LoVo (cell line): ENCODE data around the gene NRARP.

Experiments
- DNase-seq: peaks from one replicate; pipeline ENCODE4 v3.0.0-alpha.2; 2016; ENCODE audit warnings: low spot score

The NRARP gene

GRCh38 chr9:137297966-137298365, 4.1 kb downstream of the NRARP start:
- DNase-seq: no peak

DNA sequence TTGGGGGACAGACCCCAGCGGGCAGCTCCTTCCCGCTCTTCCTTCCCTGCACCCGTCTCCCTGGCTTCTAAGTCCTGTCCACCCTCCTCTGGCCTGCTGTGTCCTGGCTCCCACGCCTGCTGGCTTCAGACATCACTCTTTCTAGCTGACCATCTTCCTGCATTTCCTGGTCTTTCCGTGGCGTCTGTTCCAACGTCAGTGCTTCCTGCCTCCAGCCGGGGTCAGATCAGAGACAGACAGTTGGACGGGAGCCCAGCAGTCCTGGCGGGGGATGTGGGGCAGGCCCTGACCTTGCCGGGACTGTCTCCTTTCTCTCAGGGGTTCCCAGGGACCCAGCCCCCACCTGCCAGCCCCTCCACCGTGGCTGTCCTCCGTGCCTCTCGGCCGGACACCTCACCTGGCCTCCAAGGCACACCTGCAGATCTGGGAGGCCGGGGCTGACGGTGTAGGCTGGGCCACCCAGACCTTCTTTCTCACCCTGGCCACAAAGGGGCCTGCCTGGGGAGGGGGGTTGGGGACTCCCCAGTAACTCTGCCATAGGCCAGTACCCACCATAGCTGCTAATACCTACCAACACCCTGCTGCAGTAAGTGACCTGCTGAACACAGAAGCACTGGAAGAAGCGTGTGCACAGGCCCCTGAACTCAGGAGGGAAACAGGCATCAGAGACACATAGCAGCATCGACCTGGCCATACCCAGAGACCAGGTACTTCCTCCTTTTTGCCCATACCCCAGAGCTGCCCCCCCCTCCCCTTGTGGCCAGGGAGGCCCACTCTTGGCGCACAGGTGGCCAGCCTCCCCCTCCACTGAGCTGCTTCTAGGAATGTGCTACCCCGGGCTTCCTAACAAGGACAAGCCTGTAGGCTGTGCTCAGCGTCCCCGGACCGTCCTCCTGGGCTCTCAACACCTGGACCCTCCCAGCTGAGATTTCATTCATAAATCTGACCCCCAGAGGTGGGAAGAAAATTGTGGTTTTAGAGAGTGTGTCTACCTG, 5.1 kb downstream of the NRARP start:
- DNase-seq: no peak

DNA sequence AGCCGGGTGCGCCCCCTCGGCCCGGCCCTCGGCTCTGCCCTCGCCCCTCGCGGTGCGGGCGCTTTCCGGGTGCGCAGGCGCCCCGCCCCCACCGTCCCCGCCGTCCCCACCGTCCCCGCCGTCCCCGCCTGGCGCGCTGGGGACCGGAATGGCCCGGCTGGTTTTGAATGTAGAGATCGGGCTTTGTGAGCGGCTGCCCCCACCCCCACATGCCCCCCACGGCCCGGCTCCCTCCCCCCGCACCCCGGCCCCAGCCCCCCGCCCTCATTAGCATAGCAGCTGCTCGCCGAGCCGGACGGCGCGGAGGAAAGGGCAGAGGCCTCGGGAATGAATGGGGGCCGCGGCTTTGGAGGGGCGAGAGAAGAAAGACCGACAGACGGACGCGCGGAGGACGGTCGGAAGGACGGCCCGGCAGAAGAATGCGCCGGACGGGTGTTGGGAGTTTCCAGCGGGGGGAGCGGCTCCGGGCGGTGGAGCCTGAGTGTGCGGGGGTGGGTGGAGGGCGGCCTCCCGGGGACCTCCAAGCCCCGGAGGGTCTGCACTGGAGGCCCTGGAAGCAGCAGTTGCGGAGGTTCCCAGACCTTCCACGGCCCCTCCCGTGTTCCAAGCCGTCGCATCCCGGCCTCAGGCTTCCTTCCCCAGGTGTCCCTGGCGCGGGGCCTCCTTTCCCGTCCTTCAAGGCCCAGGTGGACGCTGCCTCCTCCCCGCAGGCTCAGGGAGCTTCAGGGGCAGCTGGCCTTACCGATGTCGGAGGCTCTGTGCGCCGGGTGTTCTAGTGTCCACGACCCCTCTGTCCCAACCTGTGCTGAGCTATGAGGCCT, 6.0 kb downstream of the NRARP start:
- no peak for DNase-seq

- peak; percentile 71 for DNase-seq
Measured at GRCh38 chr9:137295238-137295811, 6.7 kb downstream of the NRARP start.

- peak; percentile 37 for DNase-seq
Measured at GRCh38 chr9:137294681-137295237, 7.3 kb downstream of the NRARP start.

DNA sequence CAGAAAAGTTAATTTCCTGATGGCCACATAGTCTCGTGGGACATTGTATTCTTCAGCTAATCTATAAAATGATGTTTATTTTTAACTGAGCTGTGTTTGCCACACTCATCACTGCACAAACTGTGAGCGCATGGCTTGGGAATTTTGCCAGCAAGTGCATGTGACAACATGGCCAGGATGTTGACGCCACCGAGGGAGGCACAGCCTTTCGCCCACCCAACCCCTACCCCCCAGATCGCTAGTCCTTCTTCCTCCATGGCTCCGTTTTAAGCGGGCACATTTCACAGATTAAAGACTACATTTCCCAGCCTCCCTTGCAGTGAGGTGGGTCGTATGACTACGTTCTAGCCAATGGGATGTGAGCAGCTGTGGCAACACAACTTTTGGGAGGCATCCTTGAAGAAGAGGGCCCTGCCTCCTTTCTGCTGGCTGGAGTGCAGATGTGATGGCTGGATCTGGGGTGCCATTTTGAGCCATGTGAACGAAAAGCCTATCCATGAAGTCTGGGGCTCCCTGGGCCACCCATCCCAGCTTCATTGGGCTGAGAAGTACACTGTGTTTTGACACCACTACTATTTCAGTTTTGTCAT, 7.9 kb downstream of the NRARP start:
- peak; percentile 85 for DNase-seq

DNA sequence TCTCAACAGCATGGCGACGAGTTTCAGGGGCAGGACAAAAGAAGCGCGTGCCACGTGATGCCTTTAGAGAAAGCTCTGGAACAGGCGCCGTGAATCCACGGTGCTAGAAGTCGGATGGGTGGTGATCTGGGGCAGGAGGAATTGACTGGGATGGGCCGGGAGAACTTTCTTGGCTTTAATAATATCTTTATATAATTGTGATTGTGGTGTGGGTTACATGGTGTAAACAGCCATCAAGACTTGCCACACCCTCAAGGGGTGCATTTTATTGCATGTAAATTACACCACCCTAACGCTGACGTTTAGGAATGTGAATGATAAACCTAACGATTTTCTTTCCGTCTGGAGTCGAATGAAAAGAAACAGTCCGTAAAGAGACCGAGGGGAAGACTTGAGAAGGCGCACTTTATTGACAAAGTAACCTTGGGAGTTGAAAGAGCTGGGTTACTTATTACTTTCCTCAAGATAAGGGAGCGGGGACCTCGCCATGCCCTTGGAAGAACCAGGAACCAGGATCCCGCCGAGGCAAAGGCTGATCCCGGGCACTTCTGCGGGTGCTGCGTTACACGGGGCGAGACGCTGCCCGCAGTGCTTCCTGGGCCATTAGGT, 8.5 kb downstream of the NRARP start:
- peak; percentile 76 for DNase-seq

GRCh38 chr9:137293094-137293481, 9.0 kb downstream of the NRARP start:
- no peak for DNase-seq

DNA sequence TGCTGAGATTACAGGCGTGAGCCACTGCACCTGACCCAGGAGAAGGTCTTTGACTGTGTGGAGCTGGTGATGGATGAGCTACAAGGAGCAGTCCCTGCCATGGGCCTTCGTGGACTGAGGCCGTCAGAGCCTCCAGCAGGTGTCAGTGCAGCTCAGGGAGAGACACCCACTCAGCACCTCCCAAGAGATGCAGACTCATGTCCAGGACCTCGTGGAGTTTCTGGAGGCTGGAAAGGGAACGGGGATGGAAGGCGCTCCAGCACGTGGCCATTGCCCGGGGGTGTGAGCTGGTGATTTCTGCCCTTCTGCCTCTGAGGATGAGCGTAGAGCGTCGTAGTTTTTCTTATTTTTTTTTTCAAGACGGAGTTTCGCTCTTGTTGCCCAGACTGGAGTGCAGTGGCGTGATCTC, 15.1 kb downstream of the NRARP start:
- peak; percentile 57 for DNase-seq

GRCh38 chr9:137281345-137282116, 20.5 kb downstream of the NRARP start:
- DNase-seq: no peak

DNA sequence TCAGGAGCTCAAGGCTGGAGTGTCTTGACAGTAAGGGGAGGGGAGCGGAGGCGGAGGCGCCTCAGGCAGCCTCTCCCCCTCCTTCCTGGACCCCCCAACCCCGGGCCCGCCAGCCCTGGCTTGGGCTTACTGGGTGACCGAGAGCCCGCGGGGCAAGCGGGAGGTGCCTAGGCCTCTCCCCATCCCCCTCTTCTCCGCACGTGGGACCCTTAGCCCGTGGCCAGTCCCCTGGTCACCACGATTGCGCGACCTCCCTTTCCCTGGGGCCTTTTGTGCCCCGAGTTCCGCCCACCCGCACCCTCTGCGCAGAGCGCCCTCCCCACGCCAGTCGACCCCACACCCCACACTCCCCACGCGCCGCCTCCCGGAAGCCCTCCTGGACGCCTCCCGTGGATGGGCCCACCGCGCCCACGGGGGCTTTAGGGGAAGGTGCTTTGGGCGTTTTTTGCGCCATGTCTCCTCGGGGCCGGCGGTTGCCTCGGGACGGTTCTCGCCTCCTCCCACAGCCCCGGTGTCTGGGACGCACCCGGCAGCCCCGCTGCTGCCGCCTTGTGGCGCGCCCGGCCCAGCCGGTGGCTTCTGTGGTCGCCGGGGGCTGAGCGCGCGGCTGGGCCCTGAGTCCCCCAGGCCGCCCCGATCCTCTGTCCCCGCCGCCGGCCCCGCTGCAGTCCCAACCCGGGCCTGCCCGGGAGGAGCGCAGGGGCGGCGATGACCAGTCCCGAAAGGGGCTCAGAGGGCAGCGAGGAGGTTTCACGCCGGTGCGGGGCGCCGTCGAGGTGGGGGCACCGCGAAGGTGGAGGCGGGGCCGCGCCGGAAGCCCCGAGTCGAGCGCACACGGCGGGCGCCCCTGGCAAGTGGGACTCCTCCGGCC, 21.4 kb downstream of the NRARP start:
- no peak for DNase-seq

DNA sequence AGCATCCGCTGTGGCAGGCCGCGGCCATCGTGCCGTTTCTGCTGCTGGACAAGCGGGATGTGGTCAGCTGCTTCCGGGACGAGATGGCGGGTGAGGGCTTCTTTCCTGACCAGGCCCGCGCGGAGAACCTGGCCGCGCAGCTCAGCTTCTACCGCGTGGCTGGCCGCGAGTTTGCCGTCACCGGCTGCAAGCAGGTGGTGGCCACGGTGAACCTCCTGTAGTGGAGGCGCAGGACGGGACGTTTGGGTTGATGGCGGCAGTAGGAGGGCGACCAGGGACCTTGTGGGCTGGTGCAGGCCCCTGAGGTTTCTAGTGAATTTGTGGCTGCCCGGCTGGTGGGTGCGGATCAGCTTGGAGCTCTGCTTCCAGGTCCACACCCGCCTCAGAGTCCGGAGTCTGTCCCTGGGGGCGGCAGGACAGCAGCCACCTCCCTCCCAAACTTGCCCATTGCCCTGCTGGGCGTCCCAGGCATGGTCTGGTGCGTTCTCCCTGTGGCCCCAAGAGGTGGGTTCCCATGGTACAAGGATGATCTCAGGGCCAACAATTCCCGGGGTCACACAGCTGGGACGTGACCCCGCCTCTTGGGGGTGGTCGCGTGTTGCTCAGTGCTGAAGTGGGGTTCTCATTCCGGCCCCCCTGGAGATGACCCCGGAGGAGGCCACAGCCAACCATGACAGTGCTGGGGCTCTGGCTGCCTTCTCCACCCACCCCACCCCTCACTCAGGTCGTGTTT, 22.2 kb downstream of the NRARP start:
- no peak for DNase-seq

DNA sequence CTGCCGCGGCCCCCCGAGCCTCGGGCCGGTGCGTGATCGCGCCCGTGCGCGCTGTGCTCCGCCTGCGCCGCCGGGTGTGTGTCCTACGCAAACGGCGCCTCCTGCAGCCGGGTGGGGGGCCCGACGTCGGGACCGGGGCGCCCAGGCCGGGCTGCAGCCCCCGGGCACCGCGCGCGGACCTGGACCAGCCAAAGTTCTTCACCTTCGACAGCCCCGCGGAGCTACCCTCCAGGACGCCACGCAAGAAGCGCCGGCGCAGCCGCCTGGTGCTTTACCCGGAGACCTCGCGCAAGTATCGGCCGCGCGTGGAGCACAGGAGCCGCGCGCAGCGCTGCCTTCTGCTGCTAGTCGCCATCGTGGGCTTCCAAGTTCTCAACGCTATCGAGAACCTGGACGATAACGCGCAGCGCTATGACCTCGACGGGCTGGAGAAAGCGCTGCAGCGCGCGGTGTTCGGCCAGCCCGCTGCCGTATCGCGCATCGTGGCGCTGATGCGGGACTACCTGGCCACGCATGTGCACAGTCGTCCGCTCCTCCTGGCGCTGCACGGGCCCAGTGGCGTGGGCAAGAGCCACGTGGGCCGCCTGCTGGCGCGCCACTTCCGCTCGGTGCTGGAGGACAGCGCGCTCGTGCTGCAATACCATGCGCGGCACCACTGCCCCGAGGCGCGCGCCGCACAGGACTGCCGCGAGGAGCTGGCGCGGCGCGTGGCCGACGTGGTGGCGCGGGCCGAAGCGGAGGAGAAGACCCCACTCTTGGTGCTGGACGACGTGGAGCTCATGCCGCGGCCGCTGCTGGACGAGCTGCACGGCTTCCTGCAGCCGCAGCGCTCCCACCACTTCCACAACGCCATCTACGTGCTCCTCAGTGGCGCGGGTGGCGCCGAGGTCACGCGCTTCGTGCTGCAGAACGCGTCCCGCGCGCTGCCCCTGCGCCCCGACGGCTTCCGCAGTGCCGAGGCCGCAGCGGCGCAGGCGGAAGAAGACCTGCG, 23.1 kb downstream of the NRARP start:
- no peak for DNase-seq

DNA sequence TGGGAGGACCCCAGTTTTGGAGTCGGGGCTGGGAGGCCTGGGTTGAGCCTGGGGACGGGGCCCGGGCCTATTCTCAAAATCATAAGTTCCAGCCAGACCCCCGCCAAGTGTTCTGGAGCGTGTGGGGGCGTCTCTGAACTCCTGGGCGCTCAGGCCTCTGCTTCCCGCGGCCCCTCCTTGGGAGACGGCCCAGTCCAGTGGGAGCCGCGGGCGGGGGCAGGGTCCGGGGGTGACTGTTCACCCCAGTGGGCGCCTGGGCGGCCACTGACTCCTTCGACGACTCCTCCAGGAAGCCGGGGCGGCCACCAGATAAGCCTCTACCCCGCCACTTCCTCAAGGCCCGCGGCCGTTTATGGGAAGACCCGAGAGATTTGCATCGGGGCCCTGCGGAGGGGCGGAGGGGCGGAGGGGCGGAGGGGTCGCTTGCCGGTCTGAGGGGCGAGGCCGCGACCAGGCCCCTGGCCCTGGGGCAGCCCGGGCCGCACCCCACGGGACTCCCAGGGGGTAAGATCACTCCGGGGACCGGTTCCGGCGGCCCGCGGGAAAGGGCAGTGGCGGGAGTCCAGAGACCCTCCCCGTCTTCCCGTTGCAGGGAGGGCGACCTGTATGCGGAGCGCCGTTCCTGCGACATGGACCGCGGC, 23.9 kb downstream of the NRARP start:
- DNase-seq: no peak

GRCh38 chr9:137277329-137278041, 24.6 kb downstream of the NRARP start, which contains the start of gene TOR4A:
Gene TOR4A, plus strand, starts transcription at chr9:137277726. Its CDS starts 964 bp downstream, at chr9:137278690.
- DNase-seq: peak; percentile 94
